ENCODE results near the gene PSMD1.

- TF ChIP-seq POLR2A (IDR thresholded peaks at IDR 0.05; ENCODE audit: control extremely low read depth in 1 of 2, low read depth in 2 of 2, low read length in 2 of 2) (no peak), YY1 (IDR thresholded peaks at IDR 0.05; ENCODE audit: low read depth, low read length) (no peak), CTCF (IDR thresholded peaks at IDR 0.05; ENCODE audit: control extremely low read depth in 1 of 3, insufficient read depth in 1 of 3, low read depth in 1 of 3, low read length in 3 of 3) (no peak), E2F6 (IDR thresholded peaks at IDR 0.05) (no peak), BACH1 (IDR thresholded peaks at IDR 0.05; ENCODE audit: low read length) (no peak), GTF2F1 (IDR thresholded peaks at IDR 0.05; ENCODE audit: borderline replicate concordance, low read depth, low read length) (no peak), SIN3A (conservative IDR thresholded peaks at IDR 0.05 in 1 of 2, IDR thresholded peaks at IDR 0.05 in 1 of 2; ENCODE audit: low read depth in 1 of 2, low read length in 2 of 2) (no peak), RFX5 (IDR thresholded peaks at IDR 0.05; ENCODE audit: borderline replicate concordance, low read depth, low read length) (no peak), TAF1 (IDR thresholded peaks at IDR 0.05; ENCODE audit: low read depth, low read length) (no peak), SP2 (IDR thresholded peaks at IDR 0.05; ENCODE audit: low read length) (no peak)
Observed at GRCh38 chr2:231065966-231066365, 9.3 kb downstream of the PSMD1 start.
